Loucy (cell line): ENCODE data around the gene ASXL1.

Source experiments
- EZH2phosphoT487 ChIP-seq: fragments of 200-600 bp; IDR thresholded peaks from 2 replicates; pipeline ENCODE4 v1.6.1; 2018; ENCODE audit warnings: antibody characterized with exemption, mild to moderate bottlenecking, moderate library complexity, borderline replicate concordance
- TF ChIP-seq, protein P1 (sequence below): fragments of 200-600 bp; sonication (generic); conservative IDR thresholded peaks from 2 replicates; pipeline ENCODE4 v1.5.1; 2014; ENCODE audit warnings: mild to moderate bottlenecking, antibody characterized with exemption, low read length

GRCh38 chr20:32451340-32451681 lies 93.2 kb downstream of the ASXL1 start:
- TF ChIP-seq, protein P1, sequence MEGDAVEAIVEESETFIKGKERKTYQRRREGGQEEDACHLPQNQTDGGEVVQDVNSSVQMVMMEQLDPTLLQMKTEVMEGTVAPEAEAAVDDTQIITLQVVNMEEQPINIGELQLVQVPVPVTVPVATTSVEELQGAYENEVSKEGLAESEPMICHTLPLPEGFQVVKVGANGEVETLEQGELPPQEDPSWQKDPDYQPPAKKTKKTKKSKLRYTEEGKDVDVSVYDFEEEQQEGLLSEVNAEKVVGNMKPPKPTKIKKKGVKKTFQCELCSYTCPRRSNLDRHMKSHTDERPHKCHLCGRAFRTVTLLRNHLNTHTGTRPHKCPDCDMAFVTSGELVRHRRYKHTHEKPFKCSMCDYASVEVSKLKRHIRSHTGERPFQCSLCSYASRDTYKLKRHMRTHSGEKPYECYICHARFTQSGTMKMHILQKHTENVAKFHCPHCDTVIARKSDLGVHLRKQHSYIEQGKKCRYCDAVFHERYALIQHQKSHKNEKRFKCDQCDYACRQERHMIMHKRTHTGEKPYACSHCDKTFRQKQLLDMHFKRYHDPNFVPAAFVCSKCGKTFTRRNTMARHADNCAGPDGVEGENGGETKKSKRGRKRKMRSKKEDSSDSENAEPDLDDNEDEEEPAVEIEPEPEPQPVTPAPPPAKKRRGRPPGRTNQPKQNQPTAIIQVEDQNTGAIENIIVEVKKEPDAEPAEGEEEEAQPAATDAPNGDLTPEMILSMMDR: no peak
- no peak for TF ChIP-seq EZH2phosphoT487
